Uterus (tissue), 2 donors: ENCODE measurements around the gene RARRES2.

Experiments
- POLR2A ChIP-seq, 2 donors: fragments of 450-650 bp; IDR thresholded peaks; one replicate each; pipeline ENCODE4 v1.6.1; 2016; ENCODE audit warnings: antibody characterized with exemption in 2 of 2, mild to moderate bottlenecking in 1 of 2, moderate library complexity in 1 of 2
- TF ChIP-seq, protein P1 (sequence below), 4 experiments: fragments of 200-600 bp in 2 of 4; fragments of 450-650 bp in 2 of 4; sonication (generic) in 2 of 4; IDR thresholded peaks; one replicate each; pipeline ENCODE4 v1.5.1; 2016 to 2019; ENCODE audit warnings: antibody characterized with exemption in 4 of 4, mild to moderate bottlenecking in 2 of 4, moderate library complexity in 1 of 4

DNA sequence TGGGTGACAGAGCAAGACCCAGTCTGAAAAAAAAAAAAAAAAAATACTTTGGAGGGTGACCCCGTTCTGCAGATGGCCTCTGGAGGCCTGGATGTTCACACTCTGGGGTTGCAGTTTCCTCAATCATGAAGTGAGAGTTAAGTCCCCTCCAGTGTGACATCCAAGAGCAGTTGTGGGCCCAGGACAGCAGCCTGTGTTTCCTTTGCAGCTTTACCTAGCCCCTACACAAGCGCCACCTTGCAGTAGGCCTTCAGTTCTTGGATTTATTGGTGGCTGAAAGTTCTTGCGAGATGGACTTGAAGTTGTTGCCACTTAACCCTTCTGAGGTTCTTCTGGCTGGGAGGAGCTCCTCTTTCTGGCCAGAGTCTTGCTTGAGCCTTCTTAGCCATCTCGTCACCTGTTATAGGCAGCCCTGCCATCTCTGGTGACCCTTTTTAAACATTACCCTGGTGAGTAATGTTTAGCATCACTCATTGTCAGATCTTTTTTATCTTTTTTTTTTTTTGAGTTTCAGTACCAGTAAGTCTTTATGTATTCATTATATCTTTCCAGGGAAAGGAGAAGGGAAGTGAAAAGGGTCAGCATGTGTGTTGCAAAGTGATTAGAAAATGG, 14.7 kb downstream of the RARRES2 start:
- TF ChIP-seq, protein P1, sequence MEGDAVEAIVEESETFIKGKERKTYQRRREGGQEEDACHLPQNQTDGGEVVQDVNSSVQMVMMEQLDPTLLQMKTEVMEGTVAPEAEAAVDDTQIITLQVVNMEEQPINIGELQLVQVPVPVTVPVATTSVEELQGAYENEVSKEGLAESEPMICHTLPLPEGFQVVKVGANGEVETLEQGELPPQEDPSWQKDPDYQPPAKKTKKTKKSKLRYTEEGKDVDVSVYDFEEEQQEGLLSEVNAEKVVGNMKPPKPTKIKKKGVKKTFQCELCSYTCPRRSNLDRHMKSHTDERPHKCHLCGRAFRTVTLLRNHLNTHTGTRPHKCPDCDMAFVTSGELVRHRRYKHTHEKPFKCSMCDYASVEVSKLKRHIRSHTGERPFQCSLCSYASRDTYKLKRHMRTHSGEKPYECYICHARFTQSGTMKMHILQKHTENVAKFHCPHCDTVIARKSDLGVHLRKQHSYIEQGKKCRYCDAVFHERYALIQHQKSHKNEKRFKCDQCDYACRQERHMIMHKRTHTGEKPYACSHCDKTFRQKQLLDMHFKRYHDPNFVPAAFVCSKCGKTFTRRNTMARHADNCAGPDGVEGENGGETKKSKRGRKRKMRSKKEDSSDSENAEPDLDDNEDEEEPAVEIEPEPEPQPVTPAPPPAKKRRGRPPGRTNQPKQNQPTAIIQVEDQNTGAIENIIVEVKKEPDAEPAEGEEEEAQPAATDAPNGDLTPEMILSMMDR (IDR thresholded peaks at IDR 0.05): no peak
- TF ChIP-seq POLR2A (IDR thresholded peaks at IDR 0.05): no peak
